ENCODE measurements around the gene XIAP. TPM values are rescaled to one million over a fixed set of nuclear protein-coding genes. Genes with fewer than 3 reads are reported as not detected.

Gene XIAP
- total RNA-seq, 4 donors from 2014 or later: 21.9 to 39.4 (median 33.3) TPM

DNA sequence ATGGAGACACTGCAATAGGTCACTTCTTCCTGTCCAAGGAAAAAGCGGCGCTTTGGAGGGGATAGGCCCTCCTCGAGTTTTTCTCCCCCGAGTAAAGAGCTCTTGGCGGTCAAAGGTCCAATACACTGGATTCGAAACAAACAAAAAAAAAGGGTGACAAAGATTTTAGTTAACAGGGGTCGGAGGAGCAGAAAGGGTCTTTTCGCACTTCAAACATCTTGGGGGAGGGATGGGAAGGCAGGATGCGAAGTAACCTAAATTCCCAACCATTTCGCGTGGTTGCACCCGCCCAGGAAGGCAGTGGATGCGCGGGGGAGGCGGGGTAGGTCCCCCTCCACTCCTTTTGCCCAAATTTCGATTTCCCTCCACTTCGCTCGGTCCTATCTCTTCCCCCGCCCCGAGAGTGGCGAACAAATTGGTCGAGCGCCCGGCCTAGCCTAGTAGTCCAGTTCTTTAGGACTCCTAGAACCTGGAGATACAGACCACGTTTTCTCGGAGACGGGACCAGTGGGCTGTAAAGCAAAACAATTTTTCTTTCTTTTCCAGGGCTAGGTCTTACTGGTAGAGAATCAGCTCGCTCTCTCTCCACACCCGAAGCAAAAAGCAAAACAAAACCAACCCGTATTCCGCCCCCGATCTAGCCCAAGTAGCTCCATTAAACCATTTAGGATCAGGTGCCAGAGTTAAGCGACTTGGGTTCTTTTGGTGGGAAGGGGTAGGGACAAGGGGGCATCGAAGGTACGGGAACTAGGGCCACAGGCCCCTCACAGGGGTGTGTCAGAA lies 99.6 kb downstream of the XIAP start:
- TF ChIP-seq, protein P1, sequence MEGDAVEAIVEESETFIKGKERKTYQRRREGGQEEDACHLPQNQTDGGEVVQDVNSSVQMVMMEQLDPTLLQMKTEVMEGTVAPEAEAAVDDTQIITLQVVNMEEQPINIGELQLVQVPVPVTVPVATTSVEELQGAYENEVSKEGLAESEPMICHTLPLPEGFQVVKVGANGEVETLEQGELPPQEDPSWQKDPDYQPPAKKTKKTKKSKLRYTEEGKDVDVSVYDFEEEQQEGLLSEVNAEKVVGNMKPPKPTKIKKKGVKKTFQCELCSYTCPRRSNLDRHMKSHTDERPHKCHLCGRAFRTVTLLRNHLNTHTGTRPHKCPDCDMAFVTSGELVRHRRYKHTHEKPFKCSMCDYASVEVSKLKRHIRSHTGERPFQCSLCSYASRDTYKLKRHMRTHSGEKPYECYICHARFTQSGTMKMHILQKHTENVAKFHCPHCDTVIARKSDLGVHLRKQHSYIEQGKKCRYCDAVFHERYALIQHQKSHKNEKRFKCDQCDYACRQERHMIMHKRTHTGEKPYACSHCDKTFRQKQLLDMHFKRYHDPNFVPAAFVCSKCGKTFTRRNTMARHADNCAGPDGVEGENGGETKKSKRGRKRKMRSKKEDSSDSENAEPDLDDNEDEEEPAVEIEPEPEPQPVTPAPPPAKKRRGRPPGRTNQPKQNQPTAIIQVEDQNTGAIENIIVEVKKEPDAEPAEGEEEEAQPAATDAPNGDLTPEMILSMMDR (IDR thresholded peaks at IDR 0.05): no peak
- no peak for TF ChIP-seq POLR2A (IDR thresholded peaks at IDR 0.05)
- WGBS, 2 donors: 2 to 45% methylated on average over 32 to 35 of the region's 35 CpGs
- peak; percentile 39 to 91 for DNase-seq (ENCODE audit: low spot score in 2 of 2)
- peak overlapping the region; percentile 34 for H3K4me3 ChIP-seq (ENCODE audit: low read depth, poor library complexity, severe bottlenecking)
- intact Hi-C loops (cut with DNase I; ENCODE audit: low total_unique reads): no loop called here

DNA sequence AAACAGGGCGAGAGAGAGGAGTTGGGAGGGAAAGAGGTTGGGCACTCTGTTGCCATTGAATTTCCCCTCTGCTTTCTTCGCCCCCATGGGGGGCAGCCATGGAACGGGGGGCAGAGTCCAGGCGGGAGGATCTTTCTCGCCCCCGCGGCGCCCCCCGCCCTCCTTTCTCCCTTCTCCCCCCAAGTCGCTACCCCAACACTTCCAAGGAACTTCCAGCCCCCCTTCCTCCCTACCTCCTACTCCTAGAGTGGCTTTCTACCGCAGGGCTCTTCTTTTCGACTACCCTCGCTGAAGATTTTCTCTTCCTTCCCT lies 101.1 kb downstream of the XIAP start:
- peak overlapping the region; percentile 72 for H3K4me3 ChIP-seq (ENCODE audit: low read depth, poor library complexity, severe bottlenecking)
- 0 to 30% methylated on average over 6 to 13 of the region's 13 CpGs for WGBS, 2 donors
- TF ChIP-seq, protein P1 (IDR thresholded peaks at IDR 0.05): no peak
- TF ChIP-seq POLR2A (IDR thresholded peaks at IDR 0.05): no peak
- intact Hi-C loops (cut with DNase I; ENCODE audit: low total_unique reads): no loop called here
- DNase-seq (ENCODE audit: low spot score in 2 of 2): peak in 1 of 2 donors; percentile 15

DNA sequence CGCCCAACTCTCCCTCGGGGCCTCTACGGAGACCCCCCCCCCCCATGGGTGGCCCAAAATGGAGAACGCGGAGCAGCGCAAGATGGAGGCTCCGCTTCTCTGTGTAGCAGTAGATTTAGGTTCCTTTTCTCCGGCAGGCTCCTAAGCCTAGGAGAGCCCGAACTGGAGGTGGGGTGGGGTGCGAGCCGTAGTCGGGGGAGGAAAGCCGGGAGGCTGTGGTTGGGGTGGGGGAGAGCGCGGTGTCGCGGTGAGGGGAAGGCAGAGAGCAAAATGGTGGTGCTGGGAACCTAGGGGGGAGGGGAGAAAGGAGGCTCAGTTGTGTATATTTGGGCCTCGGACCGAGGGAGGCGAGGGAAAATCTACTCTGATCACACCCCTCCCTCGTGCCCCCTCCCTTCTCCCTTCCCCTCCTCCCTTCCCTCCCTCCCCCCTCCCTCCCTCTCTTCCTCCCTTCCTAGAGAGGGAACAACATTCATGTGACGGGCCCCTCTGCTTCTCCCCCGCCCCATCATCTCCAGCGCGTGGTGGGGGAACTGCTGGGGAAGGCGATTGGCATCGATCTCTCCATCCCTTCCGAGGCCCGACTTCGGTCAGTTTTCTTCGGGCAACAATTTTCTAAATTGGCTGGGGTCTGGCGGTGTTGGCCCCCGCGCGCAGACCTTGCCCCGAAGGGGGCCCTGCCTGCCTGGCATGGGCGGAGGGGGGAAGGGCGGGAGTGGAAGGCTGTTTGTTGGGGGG lies 101.6 kb downstream of the XIAP start, which contains the start of gene STAG2:
TSS of gene STAG2 (plus strand) at position 439 of the 738 bp plus-strand sequence. CDS start 60,922 bp downstream, outside the sequence.
- H3K4me3 ChIP-seq (ENCODE audit: low read depth, poor library complexity, severe bottlenecking): peak within 1 kb of the TSS; percentile 72
- TF ChIP-seq, protein P1 (IDR thresholded peaks at IDR 0.05): no peak
- no peak for TF ChIP-seq POLR2A (IDR thresholded peaks at IDR 0.05)
- DNase-seq (ENCODE audit: low spot score in 2 of 2): peak; percentile 76 to 94
- WGBS, 2 donors: 1 to 42% methylated on average over 25 to 38 of the region's 38 CpGs
- intact Hi-C loops (cut with DNase I; ENCODE audit: low total_unique reads): no loop called here

DNA sequence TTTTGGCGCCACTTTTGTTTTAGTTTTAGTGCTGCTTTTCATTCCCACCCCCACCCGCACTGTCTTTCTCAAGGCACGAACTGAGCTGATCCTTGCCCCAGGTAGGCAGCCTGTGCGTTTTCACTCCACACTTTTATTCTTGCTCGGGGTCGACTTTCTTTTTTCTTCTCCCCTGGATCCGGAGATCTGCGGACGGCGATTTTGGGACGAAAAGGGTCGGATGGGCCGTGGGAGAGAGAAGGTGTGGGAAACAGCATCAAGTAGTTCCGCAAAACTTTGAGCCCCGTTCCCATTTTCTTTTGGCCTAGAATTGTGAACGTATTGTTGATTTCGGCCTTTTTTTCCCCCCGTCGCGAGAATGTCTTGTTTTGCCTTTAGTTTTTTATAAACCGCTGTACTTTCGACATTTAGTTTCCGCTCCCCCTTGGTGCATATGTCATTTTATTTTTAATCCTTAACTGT lies 102.2 kb downstream of the XIAP start:
- peak overlapping the region; percentile 45 for H3K4me3 ChIP-seq (ENCODE audit: low read depth, poor library complexity, severe bottlenecking)
- intact Hi-C loops (cut with DNase I; ENCODE audit: low total_unique reads): no loop called here
- no peak for TF ChIP-seq POLR2A (IDR thresholded peaks at IDR 0.05)
- TF ChIP-seq, protein P1 (IDR thresholded peaks at IDR 0.05): no peak
- DNase-seq (ENCODE audit: low spot score in 2 of 2): no peak
- WGBS, 2 donors: 0 to 29% methylated on average over 23 of the region's 23 CpGs

DNA sequence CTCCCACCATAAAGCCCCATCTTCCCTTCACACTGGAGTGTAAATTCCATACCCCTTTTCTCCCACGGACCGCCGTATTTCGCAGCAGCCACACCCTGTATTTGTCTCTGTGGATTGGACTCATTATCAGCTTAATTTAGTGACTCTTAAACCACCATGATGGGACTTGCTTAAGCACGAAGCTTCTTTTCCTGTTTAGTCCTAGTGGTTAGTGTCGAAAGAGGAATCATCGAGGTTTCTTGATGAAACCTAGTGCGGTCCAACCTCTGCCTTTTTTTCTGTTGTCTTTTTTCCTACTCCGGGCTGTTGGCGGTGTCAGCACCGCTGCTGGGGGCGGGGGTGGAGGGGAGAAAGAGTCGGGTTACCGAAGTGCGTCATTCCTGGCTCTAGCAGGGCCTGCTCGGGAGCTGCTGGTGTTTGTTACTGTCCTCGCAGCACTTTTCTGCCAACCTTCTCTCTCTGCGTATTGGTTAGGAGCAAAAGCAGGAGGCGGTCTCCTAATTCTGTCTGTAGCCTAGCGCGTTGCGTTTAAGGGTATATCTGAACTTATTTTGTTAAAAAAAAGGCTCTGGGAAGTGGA lies 103.0 kb downstream of the XIAP start:
- H3K4me3 ChIP-seq (ENCODE audit: low read depth, poor library complexity, severe bottlenecking): no peak overlapping the region
- TF ChIP-seq, protein P1 (IDR thresholded peaks at IDR 0.05): no peak
- TF ChIP-seq POLR2A (IDR thresholded peaks at IDR 0.05): no peak
- peak; percentile 92 to 96 for DNase-seq (ENCODE audit: low spot score in 2 of 2)
- intact Hi-C loops (cut with DNase I; ENCODE audit: low total_unique reads): no loop called here
- 0 to 36% methylated on average over 22 of the region's 22 CpGs for WGBS, 2 donors

Other genes with a start within 250 kb of the XIAP start
- 10 to 100 TPM; 60.3 to 81.8 (median 67.7) TPM for gene THOC2, start 127.0 kb upstream of the XIAP start, total RNA-seq
- 10 to 100 TPM; 54.6 to 89.3 (median 63.6) TPM for gene STAG2, start 101.7 kb downstream of the XIAP start, total RNA-seq